Ovary (tissue), 9 donors: ENCODE measurements around the gene PDE3A. TPM values are rescaled to one million over a fixed set of nuclear protein-coding genes. Genes with fewer than 3 reads are reported as not detected.

Source experiments
- DNase-seq, 5 donors: peaks; one replicate each; pipeline ENCODE4 v3.0.0-alpha.2; 2019 to 2020
- H3K27ac ChIP-seq, 2 donors: fragments of 200-600 bp; one replicate each; pipeline versions ENCODE4 v1.5.1 to v1.8.0; 2019 to 2022
- H3K27me3 ChIP-seq: fragments of 200-600 bp; one replicate; pipeline ENCODE4 v1.8.0; 2022
- H3K36me3 ChIP-seq: fragments of 200-600 bp; sonication (generic); one replicate; pipeline ENCODE4 v1.5.1; 2019
- H3K4me1 ChIP-seq: one replicate; pipeline ENCODE4 v1.8.1; 2013; ENCODE audit warnings: mild to moderate bottlenecking, moderate library complexity; ENCODE audit not compliant: insufficient read depth
- H3K4me3 ChIP-seq: fragments of 200-600 bp; sonication (generic); one replicate; pipeline ENCODE4 v1.5.1; 2017
- H3K9me3 ChIP-seq, 2 donors: fragments of 200-600 bp in 1 of 2; sonication (generic) in 1 of 2; one replicate each; pipeline versions ENCODE4 v1.5.1 to v1.8.1; 2013 to 2019; ENCODE audit warnings: mild to moderate bottlenecking in 1 of 2, moderate library complexity in 1 of 2
- CTCF ChIP-seq, 3 donors: fragments of 450-650 bp in 2 of 3; fragments of 200-600 bp in 1 of 3; IDR thresholded peaks; one replicate each; pipeline versions ENCODE4 v1.5.1 to v1.8.0; 2016 to 2022; ENCODE audit warnings: antibody characterized with exemption in 3 of 3, mild to moderate bottlenecking in 1 of 3
- EP300 ChIP-seq: sonication (generic); formaldehyde crosslinking; IDR thresholded peaks from one replicate; pipeline ENCODE4 v1.6.1; 2017; ENCODE audit warnings: antibody characterized with exemption
- POLR2A ChIP-seq: fragments of 450-650 bp; IDR thresholded peaks from one replicate; pipeline ENCODE4 v1.6.1; 2017; ENCODE audit warnings: antibody characterized with exemption, mild to moderate bottlenecking, moderate library complexity
- WGBS, 3 donors: extraction: QIAGEN DNeasy Blood & Tissue Kit in 1 of 3; methylation state at CpG; one replicate each; pipeline versions ENCODE4 v1.1.5 to v1.1.7; 2013 to 2017; 5-methylcytosine and 5-hydroxymethylcytosine counted together
- intact Hi-C, 4 donors: fragments of 100-400 bp; cut with DNase I; formaldehyde crosslinking; loops; one replicate each; pipeline versions ENCODE4 v1.11.0 to v1.15.1; 2022 to 2023
- polyA plus RNA-seq, 2 donors: library from polyadenylated mRNA; stranded (reverse); fragments of 200-250 nt in 1 of 2; fragments of 350-450 nt in 1 of 2; fragmentation: Illumina TruSeq in 1 of 2; extraction: RNeasy Lipid Tissue Mini Kit (QIAGEN cat#74804) in 1 of 2; gene quantifications; one replicate each; pipeline ENCODE4 v1.2.3, GENCODE V29; 2013 to 2014
- total RNA-seq, 7 donors: library from RNA; depleted of rRNA in 2 of 7; stranded (reverse); fragments of >200 nt in 2 of 7; fragmentation: NEBNext Ultra II Directional in 3 of 7; extraction: Animal tissue kit (Norgen Biotek cat#: 25700) in 3 of 7; gene quantifications; one replicate each; pipeline versions ENCODE4 v1.1.0 to v1.2.4, GENCODE V29; 2016 to 2023
- donor health status: DM: no; HTN: no; CAD: no; lungs with moderate emphysema.
- donor health status: DM: no; HTN: no; CAD: no.
- donor health status: Bipolar disorder and iron deficiency.
- donor health status: DM: yes; HTN: yes; CAD: no.
- donor health status: DM: no; HTN: no; CAD: no.
- donor health status: DM: yes; HTN: yes; CAD: no.

Gene PDE3A
- total and polyA plus RNA-seq, 9 donors = 3.7 to 15.2 (median 7.1) TPM

- Histone ChIP-seq H3K4me1 (no peaks in the 10 kb centered on the region), H3K9me3 (no peaks in the 10 kb centered on the region), H3K4me3 (no peak overlapping the region), H3K27me3 (no peaks in the 10 kb centered on the region), H3K36me3 (no peaks in the 10 kb centered on the region), H3K27ac (no peak overlapping the region)
- intact Hi-C loops = no loop called here
- no peak for DNase-seq
- TF ChIP-seq POLR2A (no peak), EP300 (no peak), CTCF (IDR thresholded peaks at IDR 0.05) (no peak)
- 81 to 90% (median 87%) methylated on average over 2 of the region's 2 CpGs for WGBS, 3 donors
Observed at GRCh38 chr12:20450591-20451180, 82.3 kb downstream of the PDE3A start.

GRCh38 chr12:20451761-20452160 lies 83.4 kb downstream of the PDE3A start:
- WGBS, 3 donors = 77 to 84% (median 84%) methylated on average over 3 of the region's 3 CpGs
- Histone ChIP-seq H3K36me3 (no peaks in the 10 kb centered on the region), H3K27me3 (no peaks in the 10 kb centered on the region), H3K4me1 (no peaks in the 10 kb centered on the region), H3K27ac (no peak overlapping the region), H3K4me3 (no peak overlapping the region), H3K9me3 (no peaks in the 10 kb centered on the region)
- intact Hi-C loops = no loop called here
- TF ChIP-seq EP300 (no peak), POLR2A (no peak), CTCF (IDR thresholded peaks at IDR 0.05) (no peak)
- no peak for DNase-seq

GRCh38 chr12:20452496-20453010 lies 84.2 kb downstream of the PDE3A start:
- intact Hi-C loops = no loop called here
- Histone ChIP-seq H3K27me3 (no peaks in the 10 kb centered on the region), H3K4me3 (no peak overlapping the region), H3K4me1 (no peaks in the 10 kb centered on the region), H3K9me3 (no peaks in the 10 kb centered on the region), H3K36me3 (no peaks in the 10 kb centered on the region), H3K27ac (no peak overlapping the region)
- WGBS, 3 donors = 95 to 96% (median 96%) methylated on average over 4 of the region's 4 CpGs
- no peak for TF ChIP-seq CTCF (IDR thresholded peaks at IDR 0.05)
- no peak for TF ChIP-seq POLR2A
- no peak for TF ChIP-seq EP300
- no peak for DNase-seq

GRCh38 chr12:20453756-20454310 lies 85.5 kb downstream of the PDE3A start:
- H3K27ac ChIP-seq = no peak overlapping the region
- 95 to 96% (median 95%) methylated on average over 6 of the region's 6 CpGs for WGBS, 3 donors
- intact Hi-C loops = no loop called here
- no peaks in the 10 kb centered on the region for H3K36me3 ChIP-seq
- TF ChIP-seq CTCF (IDR thresholded peaks at IDR 0.05) (no peak), EP300 (no peak), POLR2A (no peak)
- H3K4me3 ChIP-seq = no peak overlapping the region
- H3K9me3 ChIP-seq = no peaks in the 10 kb centered on the region
- H3K27me3 ChIP-seq = no peaks in the 10 kb centered on the region
- no peak for DNase-seq
- H3K4me1 ChIP-seq = no peaks in the 10 kb centered on the region
